ENCODE measurements around the gene NAB2. TPM values are rescaled to one million over a fixed set of nuclear protein-coding genes. Genes with fewer than 3 reads are reported as not detected.

Gene NAB2
- total RNA-seq, 2 donors from 2014 or later, result 13.5 to 21.7 TPM

GRCh38 chr12:57105011-57105753, 16.3 kb downstream of the NAB2 start:
- 93 to 100% methylated on average over 4 to 13 of the region's 14 CpGs for WGBS, 2 experiments (ENCODE audit: insufficient coverage in 1 of 2, insufficient read length in 1 of 2)
- Histone ChIP-seq H3K4me1 (ENCODE audit: control insufficient read depth, insufficient read depth, low read length) (peaks cover 5% of the 10 kb centered on the region), H3K36me3 (ENCODE audit: control insufficient read depth, insufficient read depth, low read length) (no peaks in the 10 kb centered on the region), H3K9ac (ENCODE audit: extremely low read depth, low read length, poor library complexity, severe bottlenecking) (no peak overlapping the region), H3K9me3 (ENCODE audit: control insufficient read depth, low read length) (no peaks in the 10 kb centered on the region), H3K27me3 (ENCODE audit: control insufficient read depth, insufficient read depth, low read length, poor library complexity, severe bottlenecking) (no peaks in the 10 kb centered on the region), H3K27ac (ENCODE audit: low read depth, low read length) (no peak overlapping the region), H3K4me3 (ENCODE audit: low read length) (no peak overlapping the region)
- no peak for DNase-seq
- Mint-ChIP-seq H3K9me3 (no peaks in the 10 kb centered on the region), H3K4me1 (peaks cover 8% of the 10 kb centered on the region), H3K27me3 (ENCODE audit: insufficient read depth) (no peaks in the 10 kb centered on the region), H3K27ac (no peak overlapping the region), H3K4me3 (no peak overlapping the region), H3K36me3 (ENCODE audit: low read depth) (peaks cover 54% of the 10 kb centered on the region)
- TF ChIP-seq CTCF (conservative IDR thresholded peaks at IDR 0.05), result no peak

GRCh38 chr12:57106021-57106708, 17.3 kb downstream of the NAB2 start:
- Histone ChIP-seq H3K27ac (ENCODE audit: low read depth, low read length) (no peak overlapping the region), H3K27me3 (ENCODE audit: control insufficient read depth, insufficient read depth, low read length, poor library complexity, severe bottlenecking) (no peaks in the 10 kb centered on the region), H3K9me3 (ENCODE audit: control insufficient read depth, low read length) (no peaks in the 10 kb centered on the region), H3K4me1 (ENCODE audit: control insufficient read depth, insufficient read depth, low read length) (peaks cover 5% of the 10 kb centered on the region), H3K4me3 (ENCODE audit: low read length) (no peak overlapping the region), H3K9ac (ENCODE audit: extremely low read depth, low read length, poor library complexity, severe bottlenecking) (no peak overlapping the region), H3K36me3 (ENCODE audit: control insufficient read depth, insufficient read depth, low read length) (no peaks in the 10 kb centered on the region)
- peak overlapping the region; percentile 36 for H3K27ac Mint-ChIP-seq
- no peaks in the 10 kb centered on the region for H3K9me3 Mint-ChIP-seq
- peaks cover 50% of the 10 kb centered on the region for H3K36me3 Mint-ChIP-seq (ENCODE audit: low read depth)
- no peak for DNase-seq
- H3K4me1 Mint-ChIP-seq, result peaks cover 11% of the 10 kb centered on the region
- no peak for TF ChIP-seq CTCF (conservative IDR thresholded peaks at IDR 0.05)
- H3K4me3 Mint-ChIP-seq, result no peak overlapping the region
- 90 to 95% methylated on average over 4 to 9 of the region's 9 CpGs for WGBS, 2 experiments (ENCODE audit: insufficient coverage in 1 of 2, insufficient read length in 1 of 2)
- H3K27me3 Mint-ChIP-seq (ENCODE audit: insufficient read depth), result no peaks in the 10 kb centered on the region

- Histone ChIP-seq H3K4me3 (ENCODE audit: low read length) (no peak overlapping the region), H3K9ac (ENCODE audit: extremely low read depth, low read length, poor library complexity, severe bottlenecking) (no peak overlapping the region), H3K27me3 (ENCODE audit: control insufficient read depth, insufficient read depth, low read length, poor library complexity, severe bottlenecking) (no peaks in the 10 kb centered on the region), H3K4me1 (ENCODE audit: control insufficient read depth, insufficient read depth, low read length) (peaks cover under 1% of the 10 kb centered on the region), H3K9me3 (ENCODE audit: control insufficient read depth, low read length) (no peaks in the 10 kb centered on the region), H3K36me3 (ENCODE audit: control insufficient read depth, insufficient read depth, low read length) (no peaks in the 10 kb centered on the region), H3K27ac (ENCODE audit: low read depth, low read length) (no peak overlapping the region)
- Mint-ChIP-seq H3K4me1 (peaks cover 24% of the 10 kb centered on the region), H3K36me3 (ENCODE audit: low read depth) (peaks cover 42% of the 10 kb centered on the region), H3K27me3 (ENCODE audit: insufficient read depth) (no peaks in the 10 kb centered on the region), H3K27ac (peak overlapping the region; percentile 24), H3K9me3 (no peaks in the 10 kb centered on the region), H3K4me3 (no peak overlapping the region)
- TF ChIP-seq CTCF (conservative IDR thresholded peaks at IDR 0.05), result no peak
- DNase-seq, result no peak
- 94% methylated on average over 5 to 7 of the region's 7 CpGs for WGBS, 2 experiments (ENCODE audit: insufficient coverage in 1 of 2, insufficient read length in 1 of 2)
Measured at GRCh38 chr12:57107456-57108155, 18.7 kb downstream of the NAB2 start.

All from endodermal cell (in vitro differentiated cells).